Heart left ventricle (tissue), 13 donors: Measurements from ENCODE around the gene FMNL3.

Source experiments
- POLR2A ChIP-seq, 2 donors: fragments of 450-650 bp; IDR thresholded peaks; one replicate each; pipeline ENCODE4 v1.6.1; 2017; ENCODE audit warnings: antibody characterized with exemption in 2 of 2, mild to moderate bottlenecking in 2 of 2, moderate library complexity in 2 of 2
- TF ChIP-seq, protein P1 (sequence below), 12 donors: fragments of 200-600 bp; sonication (generic) in 4 of 12; IDR thresholded peaks; one replicate each; pipeline versions ENCODE4 v1.5.0 to v1.8.0; 2018 to 2022; ENCODE audit warnings: antibody characterized with exemption in 12 of 12, mild to moderate bottlenecking in 5 of 12
- donor health status: ischemic (EF 13 %, LVEDD 7.1; RV severe dilation, severe dysfunction).
- donor health status: DM: no; HTN: yes; CAD: no.
- donor health status: DM: no; HTN: no; CAD: no.
- donor health status: ischemic (EF 25% LVEDD 6.9; RV normal size, moderate dysfunction).
- donor health status: ischemic (EF 25% LVEDD 5.7; RV mildly dilated, moderate dysfunction).
- donor health status: ischemic (EF 35%, LVEDD 5.7; RV mildly dilated, moderate dysfunction).
- donor health status: nonischemic (EF 11% LVEDD 7.7; RV severe dilation, severe dysfunction).
- donor health status: DM: yes; HTN: yes; CAD: no.
- donor health status: PGD.
- donor health status: ischemic (EF 29% LVEDD 5.4; RV normal size, mild dysfunction).
- donor health status: nonischemic (EF 23%, LVEDD 6.1; RV moderate dilation, normal function).

GRCh38 chr12:49702676-49703215 is 4.5 kb downstream of the FMNL3 start:
- TF ChIP-seq, protein P1, sequence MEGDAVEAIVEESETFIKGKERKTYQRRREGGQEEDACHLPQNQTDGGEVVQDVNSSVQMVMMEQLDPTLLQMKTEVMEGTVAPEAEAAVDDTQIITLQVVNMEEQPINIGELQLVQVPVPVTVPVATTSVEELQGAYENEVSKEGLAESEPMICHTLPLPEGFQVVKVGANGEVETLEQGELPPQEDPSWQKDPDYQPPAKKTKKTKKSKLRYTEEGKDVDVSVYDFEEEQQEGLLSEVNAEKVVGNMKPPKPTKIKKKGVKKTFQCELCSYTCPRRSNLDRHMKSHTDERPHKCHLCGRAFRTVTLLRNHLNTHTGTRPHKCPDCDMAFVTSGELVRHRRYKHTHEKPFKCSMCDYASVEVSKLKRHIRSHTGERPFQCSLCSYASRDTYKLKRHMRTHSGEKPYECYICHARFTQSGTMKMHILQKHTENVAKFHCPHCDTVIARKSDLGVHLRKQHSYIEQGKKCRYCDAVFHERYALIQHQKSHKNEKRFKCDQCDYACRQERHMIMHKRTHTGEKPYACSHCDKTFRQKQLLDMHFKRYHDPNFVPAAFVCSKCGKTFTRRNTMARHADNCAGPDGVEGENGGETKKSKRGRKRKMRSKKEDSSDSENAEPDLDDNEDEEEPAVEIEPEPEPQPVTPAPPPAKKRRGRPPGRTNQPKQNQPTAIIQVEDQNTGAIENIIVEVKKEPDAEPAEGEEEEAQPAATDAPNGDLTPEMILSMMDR (IDR thresholded peaks at IDR 0.05), result no peak
- TF ChIP-seq POLR2A (IDR thresholded peaks at IDR 0.05), result no peak
